Measurements from ENCODE around the gene STRN3.
"Not testable (repeated sequence)": the region's sequence is repeated elsewhere in the genome, so short reads cannot be mapped to it uniquely, and the experiment has no call there.

Gene STRN3

GRCh38 chr14:31000629-31001338, 25.4 kb downstream of the STRN3 start:
- no peak for DNase-seq (ENCODE audit: low spot score)

DNA sequence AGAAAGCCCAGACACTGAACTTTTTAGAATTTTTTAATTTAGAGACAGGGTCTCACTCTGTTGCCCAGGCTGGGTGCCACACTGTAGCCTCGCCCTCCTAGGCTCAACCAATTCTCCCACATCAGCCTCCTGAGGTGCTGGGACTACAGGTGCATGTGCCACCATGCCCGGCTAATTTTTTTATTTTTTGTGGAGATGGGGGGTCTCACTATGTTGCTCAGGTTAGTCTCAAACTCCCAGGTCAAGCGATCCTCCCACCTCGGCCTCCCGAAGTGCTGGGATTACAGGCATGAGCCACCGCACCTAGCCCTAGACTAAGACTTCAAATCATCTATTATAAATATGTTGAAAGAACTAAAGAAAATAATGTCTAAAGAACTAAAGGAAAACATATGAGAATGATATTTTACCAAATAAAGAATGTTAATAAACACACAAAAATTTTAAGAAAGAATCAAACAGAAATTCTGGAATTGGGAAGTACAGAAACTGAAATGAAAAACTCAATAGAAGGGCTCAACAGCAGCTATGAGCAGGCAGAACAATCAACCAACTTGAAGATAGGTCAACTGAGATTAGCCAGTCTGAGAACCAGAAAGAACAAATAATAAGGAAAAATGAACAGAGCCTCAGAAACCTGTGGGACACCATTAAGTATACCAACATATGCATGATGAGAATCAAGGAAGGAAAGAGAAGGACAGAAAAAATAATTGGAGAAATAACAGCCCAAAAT, 27.0 kb downstream of the STRN3 start:
- no peak for DNase-seq (ENCODE audit: low spot score)

DNA sequence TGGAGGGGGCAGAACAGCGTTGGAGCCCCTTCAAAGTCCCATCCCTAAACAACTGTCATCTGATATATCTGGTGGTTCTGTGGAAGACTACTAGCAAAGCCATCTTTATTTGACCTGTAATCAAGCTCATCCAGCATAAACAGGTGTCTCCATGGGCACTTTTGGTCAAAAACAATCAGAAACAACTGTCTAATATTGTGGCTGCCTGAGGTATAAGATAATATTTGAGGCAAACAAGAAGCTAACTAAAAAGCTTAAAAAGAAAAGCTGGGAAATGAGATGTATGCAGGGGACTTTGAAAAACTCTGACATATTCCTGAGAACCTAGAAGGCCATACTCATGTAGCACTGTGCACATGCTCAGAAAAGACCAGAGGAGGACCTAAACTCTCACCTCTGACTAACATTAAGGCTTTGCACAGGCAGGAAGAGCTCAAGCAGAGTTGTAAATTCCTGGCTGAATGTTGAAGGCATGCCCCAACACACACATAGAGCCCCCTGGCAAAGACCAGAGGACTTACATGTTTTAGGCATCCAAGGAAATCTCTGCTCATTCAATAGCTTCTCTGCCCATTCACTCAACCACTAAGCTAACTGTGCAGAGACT, 28.0 kb downstream of the STRN3 start:
- DNase-seq (ENCODE audit: low spot score): no peak

DNA sequence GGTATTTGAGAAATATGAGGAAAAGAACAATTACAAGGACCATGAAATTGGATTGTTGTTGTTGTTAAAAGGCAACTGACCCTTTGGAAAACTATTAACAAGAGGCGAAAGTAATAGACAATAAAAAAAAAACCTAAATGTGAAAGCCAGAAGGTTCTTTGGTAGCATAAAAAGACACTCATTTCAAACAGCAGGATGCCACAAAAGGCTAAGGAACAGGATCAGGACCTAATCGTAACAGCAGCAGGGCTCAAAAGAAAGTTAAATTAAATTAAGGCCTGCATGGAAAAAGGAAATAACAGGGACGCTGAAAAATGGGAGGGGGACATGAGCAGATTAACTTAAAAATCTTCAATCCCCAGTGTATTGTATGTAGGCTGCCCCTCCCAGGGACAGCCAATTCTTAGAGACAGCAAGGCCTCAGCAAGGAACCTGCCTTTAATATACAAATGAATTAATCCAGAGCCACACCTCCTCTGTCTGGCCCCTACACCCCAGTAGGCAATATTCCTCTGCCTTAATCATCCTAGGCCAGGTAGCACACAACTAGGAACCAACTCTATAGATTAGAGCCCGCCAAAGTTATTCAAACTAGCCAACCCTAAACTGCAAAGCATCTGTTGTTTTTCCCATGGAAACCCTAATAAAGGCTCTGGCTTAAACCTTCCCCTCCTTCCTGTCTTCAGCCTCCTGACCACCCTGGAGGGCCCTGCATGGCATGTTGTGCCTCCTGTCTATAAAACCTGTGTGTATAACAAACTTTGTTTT, 29.1 kb downstream of the STRN3 start:
- DNase-seq (ENCODE audit: low spot score): no peak

DNA sequence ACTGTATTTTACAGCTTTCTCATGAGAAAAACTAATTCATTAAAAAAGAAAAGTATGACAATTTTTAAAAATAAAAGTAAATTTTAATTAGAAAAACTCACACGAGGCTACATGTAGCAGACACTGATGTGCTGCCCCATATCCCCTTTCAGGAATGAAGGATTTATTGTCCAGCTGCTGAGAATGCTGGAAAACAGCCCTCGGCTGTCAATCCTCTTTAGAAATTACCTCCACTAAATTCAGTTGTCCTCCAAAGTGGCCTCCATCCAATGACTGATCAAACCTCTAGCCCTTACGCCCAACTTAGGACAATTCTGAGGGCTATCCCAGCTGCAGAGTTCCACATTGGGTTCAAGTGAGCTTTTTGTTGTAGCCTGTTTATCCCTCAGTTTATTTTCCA, 30.5 kb downstream of the STRN3 start:
- no peak for DNase-seq (ENCODE audit: low spot score)

GRCh38 chr14:30994681-30995620, 31.2 kb downstream of the STRN3 start:
- DNase-seq (ENCODE audit: low spot score): no peak

- no peak for DNase-seq (ENCODE audit: low spot score)
These were observed 33.1 kb downstream of the STRN3 start for GRCh38 chr14:30993071-30993470.

DNA sequence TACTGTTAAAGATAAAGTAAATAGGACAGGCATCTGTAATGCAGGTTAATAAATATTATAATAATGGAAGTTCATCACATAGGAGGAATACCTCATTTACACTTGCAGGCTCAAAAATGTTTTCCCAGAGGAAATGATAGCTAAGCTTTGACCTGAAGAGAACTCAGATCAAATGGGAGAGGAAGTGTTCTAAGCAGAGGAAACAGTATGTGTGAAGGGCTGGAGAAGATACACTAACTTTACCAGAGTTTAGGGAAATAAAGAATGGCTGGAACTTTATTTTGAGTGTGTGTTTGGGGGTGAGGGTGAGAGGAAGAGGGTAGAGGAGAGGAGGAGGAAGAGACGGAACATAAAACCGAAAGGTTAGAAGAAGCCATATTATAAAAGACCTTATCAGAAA, 34.8 kb downstream of the STRN3 start:
- no peak for DNase-seq (ENCODE audit: low spot score)

DNA sequence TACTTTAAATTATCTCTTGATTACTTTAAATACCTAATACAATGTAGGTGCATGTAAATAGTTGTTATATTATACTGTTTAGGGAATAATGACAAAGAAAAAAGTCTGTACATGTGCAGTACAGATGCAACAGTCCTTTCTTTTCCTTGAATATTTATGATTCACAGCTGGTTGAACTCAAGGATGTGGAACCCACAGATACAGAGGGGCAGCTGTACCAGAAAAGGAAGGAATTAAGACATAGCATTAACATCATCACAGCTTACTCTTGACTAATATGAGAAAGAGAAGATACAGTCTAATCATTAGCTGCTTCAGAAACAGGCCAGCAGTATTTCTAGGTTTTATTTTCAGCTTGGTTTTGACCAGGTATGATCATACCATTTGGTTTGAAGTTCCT, 35.4 kb downstream of the STRN3 start:
- no peak for DNase-seq (ENCODE audit: low spot score)

- peak; percentile 20 for DNase-seq (ENCODE audit: low spot score)
These were observed 37.7 kb downstream of the STRN3 start for GRCh38 chr14:30988509-30988908.

GRCh38 chr14:30985796-30986195, 40.4 kb downstream of the STRN3 start:
- no peak for DNase-seq (ENCODE audit: low spot score)

DNA sequence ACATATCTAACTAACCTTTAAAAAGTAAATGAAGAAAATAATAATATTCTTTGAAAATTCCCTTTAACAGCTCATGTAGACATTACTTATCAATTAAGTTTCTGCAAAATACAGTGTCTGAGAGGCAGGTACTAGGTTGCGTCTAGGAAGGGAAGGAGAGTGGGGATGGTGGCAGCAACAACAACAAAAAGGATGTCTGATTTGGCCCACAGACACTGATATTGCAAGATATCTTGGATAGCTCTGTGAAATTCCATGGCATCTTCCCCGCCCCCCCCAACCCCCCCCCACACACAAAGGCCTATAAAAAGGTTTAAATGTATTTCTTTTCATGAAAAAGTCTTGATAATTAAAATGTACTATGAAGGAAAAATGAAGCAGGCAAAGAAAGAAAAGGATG, 42.3 kb downstream of the STRN3 start:
- DNase-seq (ENCODE audit: low spot score): no peak

GRCh38 chr14:30982533-30982932, 43.6 kb downstream of the STRN3 start:
- no peak for DNase-seq (ENCODE audit: low spot score)

DNA sequence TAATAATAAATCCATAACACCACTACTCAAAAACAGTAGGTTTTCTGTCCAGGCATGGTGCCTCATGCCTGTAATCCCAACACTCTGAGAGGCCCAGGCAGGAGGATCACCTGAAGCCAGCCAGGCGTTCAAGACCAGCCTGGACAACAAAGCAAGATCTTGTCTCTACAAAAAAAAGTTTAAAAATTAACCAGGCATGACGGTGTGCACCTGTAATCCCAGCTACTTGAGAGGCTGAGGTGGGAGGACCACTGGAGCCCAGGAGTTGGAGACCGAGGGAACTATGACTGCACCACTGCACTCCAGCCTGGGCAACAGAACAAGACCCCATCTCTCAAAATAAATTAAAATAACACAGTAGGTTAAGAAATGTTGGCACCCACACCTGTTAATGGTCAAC, 45.2 kb downstream of the STRN3 start:
- no peak for DNase-seq (ENCODE audit: low spot score)

- peak; percentile 68 for DNase-seq (ENCODE audit: low spot score)
These were observed 46.0 kb downstream of the STRN3 start for GRCh38 chr14:30980106-30980704.

DNA sequence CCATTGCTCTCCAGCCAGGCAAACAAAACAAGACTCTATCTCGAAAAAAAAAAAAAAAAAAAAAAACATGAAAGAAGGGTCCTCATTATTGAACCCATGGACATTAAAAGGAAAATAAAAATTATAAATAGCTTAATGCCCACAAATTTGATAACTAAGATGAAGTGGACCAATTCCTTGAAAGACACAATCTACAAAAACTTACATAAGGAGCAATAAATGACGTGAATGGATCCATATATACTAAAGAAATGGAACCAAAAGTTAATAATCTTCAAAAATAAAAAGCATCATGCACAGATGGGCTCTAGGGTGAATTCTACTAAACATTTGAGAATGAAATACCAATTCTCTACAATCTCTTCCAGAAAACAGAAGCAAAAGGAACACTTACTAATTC, 48.4 kb downstream of the STRN3 start:
- no peak for DNase-seq (ENCODE audit: low spot score)

DNA sequence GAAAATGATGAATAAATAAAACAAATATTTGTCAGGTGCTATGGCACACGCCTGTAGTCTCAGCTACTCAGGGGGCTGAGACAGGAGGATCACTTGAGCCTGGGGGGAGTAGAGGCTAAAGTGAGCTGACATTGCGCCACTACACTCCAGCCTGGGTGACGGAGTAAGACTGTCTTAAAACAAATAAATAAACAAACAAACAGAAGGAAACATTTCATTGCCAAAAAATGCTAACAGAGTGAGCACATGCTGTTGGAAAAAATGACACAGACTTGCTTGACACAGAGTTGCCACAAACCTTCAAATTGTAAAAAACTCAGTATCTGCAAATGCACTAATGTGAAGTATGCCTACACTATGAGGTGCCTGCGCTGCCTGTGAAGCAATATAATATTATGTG, 51.6 kb downstream of the STRN3 start:
- no peak for DNase-seq (ENCODE audit: low spot score)

DNA sequence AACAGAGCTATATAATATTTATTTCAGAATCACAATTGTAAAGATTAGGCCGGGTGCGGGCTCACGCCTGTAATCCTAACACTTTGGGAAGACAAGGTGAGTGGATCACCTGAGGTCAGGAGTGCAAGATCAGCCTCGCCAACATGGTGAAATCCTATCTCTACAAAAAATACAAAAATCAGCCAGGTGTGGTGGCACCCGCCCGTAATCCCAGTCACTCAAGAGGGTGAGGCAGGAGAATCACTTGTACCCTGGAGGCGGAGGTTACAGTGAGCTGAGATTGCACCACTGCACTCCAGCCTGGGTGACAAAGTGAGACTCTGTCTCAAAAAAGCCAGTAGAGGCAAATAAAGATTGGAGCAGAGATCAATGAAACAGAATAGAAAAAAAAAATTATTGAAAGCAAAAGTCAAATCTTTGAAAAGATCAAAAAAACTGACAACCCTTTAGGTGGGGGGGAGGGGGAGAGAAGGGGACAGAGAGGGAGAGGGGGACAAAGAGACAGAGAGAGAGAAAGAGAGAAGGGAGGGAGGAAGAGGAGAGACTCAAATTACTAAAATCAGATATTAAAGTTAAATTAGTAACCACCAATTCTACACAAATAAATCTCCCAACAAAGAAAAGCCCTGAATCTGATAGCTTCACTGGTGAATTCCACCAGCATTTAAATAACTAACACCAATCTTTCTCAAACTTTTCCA, 53.1 kb downstream of the STRN3 start:
- no peak for DNase-seq (ENCODE audit: low spot score)

- DNase-seq (ENCODE audit: low spot score): not testable (repeated sequence)
These were observed 54.0 kb downstream of the STRN3 start for GRCh38 chr14:30972036-30972732.

DNA sequence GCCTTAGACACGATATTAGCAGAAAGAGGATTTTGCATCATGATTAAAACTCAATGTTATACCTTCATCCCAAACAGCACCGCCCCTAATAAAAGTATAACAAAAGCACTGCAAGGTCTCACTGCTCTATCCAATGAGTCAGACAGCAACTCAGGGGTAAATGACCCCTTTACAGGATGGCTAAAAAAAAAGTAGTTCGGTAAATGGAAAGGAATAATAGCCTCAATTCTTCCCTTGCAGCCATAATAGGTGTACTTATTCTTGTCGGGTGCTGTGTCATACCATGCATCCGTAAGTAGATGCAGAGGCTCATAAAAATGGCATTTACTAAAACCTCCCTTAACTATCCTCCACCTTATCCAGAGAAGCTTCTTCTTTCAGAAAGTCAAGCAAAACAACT, 54.6 kb downstream of the STRN3 start:
- DNase-seq (ENCODE audit: low spot score): no peak

Data from AG20443 (cell line).